GM18520 (cell line): Measurements from ENCODE around the gene ATE1.
"Not testable (repeated sequence)": the region's sequence is repeated elsewhere in the genome, so short reads cannot be mapped to it uniquely, and the experiment has no call there.

Experiments
- ATAC-seq: cut with Tn5 transposase; IDR thresholded peaks from one replicate; pipeline ENCODE4 v1.9.1; 2021; ENCODE audit not compliant: unreplicated experiment

ATE1 gene

GRCh38 chr10:121796342-121796741 lies 131.5 kb downstream of the ATE1 start:
- ATAC-seq = no peak

GRCh38 chr10:121792198-121792597 lies 135.6 kb downstream of the ATE1 start:
- ATAC-seq = no peak

GRCh38 chr10:121791761-121792160 lies 136.1 kb downstream of the ATE1 start:
- no peak for ATAC-seq

- ATAC-seq = no peak
Observed at GRCh38 chr10:121788717-121789116, 139.1 kb downstream of the ATE1 start.

GRCh38 chr10:121788115-121788514 lies 139.7 kb downstream of the ATE1 start:
- ATAC-seq = no peak

GRCh38 chr10:121787169-121787568 lies 140.7 kb downstream of the ATE1 start:
- ATAC-seq = no peak

GRCh38 chr10:121783782-121784372 lies 144.0 kb downstream of the ATE1 start:
- ATAC-seq = no peak

- ATAC-seq = no peak
Observed at GRCh38 chr10:121781101-121781500, 146.7 kb downstream of the ATE1 start.

- no peak for ATAC-seq
Observed at GRCh38 chr10:121774813-121775212, 153.0 kb downstream of the ATE1 start.

GRCh38 chr10:121774404-121774803 lies 153.4 kb downstream of the ATE1 start:
- ATAC-seq = no peak

GRCh38 chr10:121772884-121773283 lies 154.9 kb downstream of the ATE1 start:
- no peak for ATAC-seq

- ATAC-seq = no peak
Observed at GRCh38 chr10:121772406-121772805, 155.4 kb downstream of the ATE1 start.

- ATAC-seq = no peak
Observed at GRCh38 chr10:121771966-121772365, 155.9 kb downstream of the ATE1 start.

- ATAC-seq = no peak
Observed at GRCh38 chr10:121766426-121766825, 161.4 kb downstream of the ATE1 start.

- no peak for ATAC-seq
Observed at GRCh38 chr10:121765204-121765603, 162.6 kb downstream of the ATE1 start.

- ATAC-seq = no peak
Observed at GRCh38 chr10:121764233-121764942, 163.4 kb downstream of the ATE1 start.

GRCh38 chr10:121757241-121757640 lies 170.6 kb downstream of the ATE1 start:
- ATAC-seq = not testable (repeated sequence)

GRCh38 chr10:121755496-121755895 lies 172.3 kb downstream of the ATE1 start:
- ATAC-seq = not testable (repeated sequence)

GRCh38 chr10:121754666-121755065 lies 173.2 kb downstream of the ATE1 start:
- no peak for ATAC-seq

GRCh38 chr10:121753726-121754476 lies 173.9 kb downstream of the ATE1 start:
- ATAC-seq = peak; percentile 76

GRCh38 chr10:121751191-121751760 lies 176.6 kb downstream of the ATE1 start:
- no peak for ATAC-seq
